Activated CD4-positive, alpha-beta T cell treated with anti-CD3 and anti-CD28 coated beads, Interleukin-10, Interleukin-2, amounts not matched to agents 100 ng/mL and 50 ng/mL, durations not matched to agents 16 hours and 8 hours (primary cell): ENCODE measurements around the gene PROCA1.
"Not testable (repeated sequence)": the region's sequence is repeated elsewhere in the genome, so short reads cannot be mapped to it uniquely, and the experiment has no call there.

Experiments used
- DNase-seq: peaks from one replicate; pipeline ENCODE4 v3.0.0-alpha.2; 2020

PROCA1 gene

DNA sequence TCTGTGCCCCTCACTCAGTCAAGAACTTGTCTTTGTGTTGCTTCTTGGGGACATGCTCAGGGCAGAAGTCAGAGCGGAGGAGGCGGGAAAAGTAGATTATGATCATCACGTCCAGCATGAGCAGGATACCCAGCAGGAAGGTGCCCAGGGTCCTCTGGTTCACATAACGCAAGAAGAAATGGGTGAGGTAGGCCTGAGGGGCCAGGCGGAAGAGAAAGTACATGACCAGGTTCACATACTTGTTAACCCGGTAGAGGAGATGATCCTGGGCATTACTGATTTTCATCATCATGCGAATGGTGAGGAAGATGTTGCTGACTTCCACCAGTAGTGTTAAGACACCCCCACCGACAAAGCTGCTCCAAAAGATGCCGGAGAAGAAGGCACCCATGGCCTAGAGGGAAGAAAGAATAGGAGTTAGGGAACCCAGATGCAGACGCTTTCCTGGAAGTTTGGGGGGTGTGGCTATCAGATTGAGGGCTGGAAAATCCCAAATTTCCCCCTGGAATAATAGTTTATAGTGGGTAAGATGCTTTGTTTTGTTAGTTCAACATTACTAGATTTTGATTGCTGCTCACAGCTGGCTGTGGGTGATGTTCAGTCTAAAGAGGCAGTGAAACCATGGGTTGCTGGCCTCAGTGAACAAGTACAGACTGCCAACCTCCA, 12.9 kb upstream of the PROCA1 start:
- peak; percentile 49 for DNase-seq

DNA sequence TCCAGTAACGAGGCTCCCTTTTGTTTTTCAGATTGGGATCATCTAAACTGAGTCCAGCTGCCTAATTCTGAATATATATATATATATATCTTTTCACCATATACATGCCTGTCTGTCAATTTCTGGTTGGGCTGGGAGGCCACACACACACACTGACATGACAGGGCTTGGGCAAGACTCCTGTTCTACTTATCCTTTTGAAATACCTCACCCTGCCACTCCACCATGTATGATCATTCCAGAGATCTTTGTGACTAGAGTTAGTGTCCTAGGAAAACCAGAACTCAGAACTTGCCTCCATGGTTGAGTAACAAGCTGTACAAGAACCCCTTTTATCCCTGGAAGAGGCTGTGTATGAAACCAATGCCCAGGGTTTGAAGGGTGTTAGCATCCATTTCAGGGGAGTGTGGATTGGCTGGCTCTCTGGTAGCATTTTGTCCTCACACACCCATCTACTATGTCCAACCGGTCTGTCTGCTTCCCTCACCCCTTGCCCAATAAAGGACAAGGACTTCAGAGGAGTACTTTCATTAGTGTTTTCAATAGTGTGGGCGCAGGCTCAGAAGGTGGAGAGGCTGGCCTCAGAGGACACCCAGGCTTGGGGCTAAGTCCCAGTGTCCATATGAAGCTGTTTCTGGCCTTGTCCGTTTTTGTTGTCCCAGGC, 12.3 kb upstream of the PROCA1 start:
- DNase-seq = not testable (repeated sequence)

DNA sequence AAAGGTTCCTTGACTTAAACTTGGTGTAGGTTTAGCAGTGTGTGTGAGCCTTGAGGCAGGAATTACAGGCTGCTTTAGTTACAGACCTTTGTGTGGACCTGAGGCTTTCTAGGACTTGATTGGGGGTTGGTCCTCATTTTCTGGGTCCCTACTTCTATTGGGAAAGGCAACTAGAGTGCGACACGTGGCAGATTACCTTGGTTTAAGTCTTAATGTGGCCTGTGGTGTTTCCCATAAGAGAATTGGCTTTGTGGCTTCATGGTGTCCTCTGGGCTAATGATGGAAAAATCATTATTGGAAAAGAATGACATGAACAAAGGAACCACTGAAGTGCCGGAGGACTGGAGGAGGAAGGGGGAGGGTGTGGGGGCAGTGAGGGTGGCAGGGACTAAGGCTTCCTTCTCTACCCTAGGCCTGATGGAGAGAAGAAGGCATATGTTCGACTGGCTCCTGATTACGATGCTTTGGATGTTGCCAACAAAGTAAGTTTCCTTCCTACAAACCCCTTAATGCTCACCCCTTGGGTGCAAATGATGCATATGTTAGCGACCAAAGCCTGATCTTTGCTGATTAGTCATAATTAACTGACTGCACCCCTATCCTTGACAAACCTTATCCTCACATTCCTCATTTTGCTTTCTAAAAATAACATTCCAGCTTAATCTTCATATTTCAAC, 11.6 kb upstream of the PROCA1 start:
- DNase-seq = no peak

DNA sequence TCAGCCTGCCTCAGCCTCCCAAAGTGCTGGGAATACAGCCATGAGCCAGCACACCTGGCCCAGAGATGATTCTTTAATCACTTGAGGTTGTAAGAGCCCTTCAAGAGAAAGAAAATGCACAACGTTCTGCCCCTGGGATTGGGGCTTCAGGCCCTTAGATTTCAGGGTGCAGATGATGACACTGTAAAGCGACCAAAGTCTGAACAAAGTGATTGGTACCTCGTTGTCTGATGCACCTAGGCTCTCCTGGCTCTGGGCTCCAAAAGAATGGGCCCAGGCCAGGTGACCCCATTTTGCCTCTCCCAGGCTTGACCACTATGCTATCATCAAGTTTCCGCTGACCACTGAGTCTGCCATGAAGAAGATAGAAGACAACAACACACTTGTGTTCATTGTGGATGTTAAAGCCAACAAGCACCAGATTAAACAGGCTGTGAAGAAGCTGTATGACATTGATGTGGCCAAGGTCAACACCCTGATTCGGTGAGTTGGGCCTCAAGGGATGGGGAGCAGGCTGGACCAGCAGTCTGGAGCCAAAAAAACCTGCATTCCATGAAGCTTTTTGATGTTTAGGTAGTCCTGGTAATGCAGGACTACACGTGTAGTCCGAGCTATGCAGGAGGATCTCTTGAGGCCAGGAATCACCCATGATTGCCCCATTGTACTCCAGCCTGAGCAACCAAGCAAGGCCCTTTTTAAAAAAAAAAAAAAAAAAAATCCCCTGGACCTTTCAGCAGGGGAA, 10.9 kb upstream of the PROCA1 start:
- DNase-seq = no peak

DNA sequence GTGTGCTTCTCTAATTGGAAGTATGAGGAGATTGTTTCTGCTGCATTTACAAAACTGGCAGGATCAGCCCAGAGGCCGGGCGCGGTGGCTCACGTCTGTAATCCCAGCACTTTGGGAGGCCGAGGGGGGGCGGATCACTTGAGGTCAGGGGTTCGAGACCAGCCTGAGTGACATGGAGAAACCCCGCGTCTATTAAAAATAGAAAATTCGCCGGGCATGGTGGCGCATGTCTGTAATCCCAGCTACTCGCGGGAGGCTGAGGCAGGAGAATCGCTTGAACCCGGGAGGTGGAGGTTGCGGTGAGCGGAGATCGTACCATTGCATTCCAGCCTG, 9.3 kb upstream of the PROCA1 start:
- DNase-seq = not testable (repeated sequence)

DNA sequence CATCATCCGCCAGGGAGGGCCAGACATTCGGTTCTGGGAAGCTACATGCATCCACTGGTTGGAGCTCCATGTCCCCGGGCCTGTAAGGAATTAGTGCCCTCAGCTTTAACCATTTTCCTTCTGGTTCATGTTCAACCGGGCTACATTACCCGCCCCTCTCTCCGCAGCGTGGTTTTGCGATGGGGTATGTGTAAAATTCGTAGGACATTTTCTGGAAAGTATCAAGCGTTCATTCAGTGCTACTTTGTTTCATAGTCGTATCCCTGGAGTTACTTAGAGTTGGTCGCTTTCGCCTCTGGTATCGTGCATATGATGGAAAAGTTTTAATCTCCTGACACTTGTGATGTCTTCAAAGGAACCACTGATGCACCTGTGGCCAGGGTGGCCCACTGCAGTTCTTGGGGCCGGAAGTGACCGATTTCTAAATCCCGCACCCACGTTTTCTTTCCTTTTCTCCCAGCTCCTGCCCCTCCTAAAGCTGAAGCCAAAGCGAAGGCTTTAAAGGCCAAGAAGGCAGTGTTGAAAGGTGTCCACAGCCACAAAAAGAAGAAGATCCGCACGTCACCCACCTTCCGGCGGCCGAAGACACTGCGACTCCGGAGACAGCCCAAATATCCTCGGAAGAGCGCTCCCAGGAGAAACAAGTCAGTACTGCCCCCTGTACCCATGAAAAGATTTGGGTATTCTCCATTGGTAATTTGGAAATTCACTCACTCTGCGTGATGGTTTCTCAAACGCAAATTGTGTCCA, 8.7 kb upstream of the PROCA1 start:
- DNase-seq = peak; percentile 63

DNA sequence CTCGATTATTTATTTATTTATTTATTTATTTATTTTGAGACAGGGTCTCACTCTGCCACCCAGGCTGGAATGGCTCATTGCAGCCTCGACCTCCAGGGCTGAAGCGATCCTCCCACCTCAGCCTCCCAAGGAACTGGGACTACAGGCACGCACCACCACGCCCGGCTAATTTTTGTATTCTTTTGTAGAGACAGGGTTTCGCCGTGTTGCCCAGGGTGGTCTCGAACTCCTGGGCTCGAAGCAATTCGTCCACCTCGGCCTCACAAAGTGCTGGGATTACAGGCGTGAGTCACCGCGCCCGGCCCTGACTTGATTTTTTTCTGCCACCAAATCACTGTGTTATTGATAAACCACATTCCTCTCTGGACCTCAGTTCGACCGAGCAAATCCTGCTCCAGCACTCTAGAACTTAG, 7.3 kb upstream of the PROCA1 start:
- DNase-seq = peak; percentile 17

DNA sequence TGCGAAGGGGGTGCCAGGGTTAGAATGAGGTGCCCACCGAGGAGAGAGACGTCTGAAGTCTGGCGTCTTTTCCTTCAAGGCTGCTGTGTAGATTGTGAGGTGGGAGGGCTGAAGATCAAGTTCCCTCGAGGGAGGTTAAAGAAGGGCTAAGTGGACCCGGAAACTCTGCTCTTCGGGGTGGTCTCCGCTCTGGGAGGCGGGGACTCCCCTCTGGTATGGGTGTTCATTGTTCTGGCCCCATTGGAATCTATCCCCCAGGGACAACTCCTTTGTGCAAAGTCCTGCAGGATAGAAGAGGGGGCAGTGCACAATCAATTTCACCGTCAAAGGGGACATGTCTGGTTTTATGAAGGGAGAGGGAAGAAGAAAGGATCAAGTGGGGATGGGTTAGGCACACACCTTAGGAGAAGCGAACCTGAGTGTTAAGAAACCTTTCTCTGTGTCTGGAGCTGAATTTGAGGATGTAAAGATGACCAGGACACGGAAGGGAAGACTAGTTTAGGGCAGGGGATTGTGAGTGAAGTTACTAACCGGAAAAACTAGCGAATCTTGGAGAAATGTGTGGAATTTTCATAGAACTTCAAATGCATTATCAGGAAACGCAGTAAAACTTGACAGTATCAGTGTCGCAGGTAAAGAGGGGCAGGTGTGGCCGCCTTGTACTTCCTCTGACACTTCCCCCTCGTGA, 6.8 kb upstream of the PROCA1 start:
- DNase-seq = no peak

DNA sequence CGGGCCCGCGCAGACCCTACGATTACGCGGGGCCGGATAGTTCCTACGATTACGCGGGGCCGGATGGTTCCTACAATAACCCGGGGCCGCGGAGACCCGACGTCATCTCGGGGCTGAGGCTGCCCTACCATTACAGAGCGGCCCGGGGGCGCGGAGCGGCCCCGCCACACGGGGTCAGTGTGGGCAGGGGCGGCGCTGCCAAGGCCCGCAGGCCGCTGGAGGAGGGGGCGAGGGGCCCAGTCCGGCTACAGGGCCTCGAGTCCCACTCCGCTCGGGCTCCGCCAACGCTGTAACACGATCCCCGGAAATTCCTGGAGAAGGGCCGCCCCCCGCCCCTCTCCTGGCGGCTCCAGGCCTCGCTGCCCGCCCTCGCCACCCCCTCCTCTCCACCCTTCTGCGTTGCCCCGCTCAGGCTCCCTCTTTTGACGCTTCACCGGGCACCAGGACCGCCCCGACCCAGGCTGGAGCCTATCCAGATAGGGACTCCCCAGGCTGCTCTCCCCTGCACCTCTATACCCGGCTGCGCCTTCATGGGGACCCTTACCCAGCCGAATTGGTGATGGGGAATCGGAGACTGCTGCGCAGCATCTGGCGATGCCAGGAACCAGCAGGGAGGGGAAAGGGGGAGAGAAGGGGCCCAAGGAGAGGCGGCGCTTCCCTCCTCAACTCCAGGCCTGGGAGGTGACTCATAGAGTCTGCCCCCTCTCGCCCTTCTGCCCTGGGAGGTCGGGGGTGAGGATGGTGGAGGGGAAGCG, 6.1 kb upstream of the PROCA1 start, which contains the start of gene RAB34:
RAB34 (minus strand) TSS at position 291 of the 755 bp plus-strand sequence. CDS start 602 bp downstream, outside the sequence.
- peak; percentile 21 for DNase-seq

DNA sequence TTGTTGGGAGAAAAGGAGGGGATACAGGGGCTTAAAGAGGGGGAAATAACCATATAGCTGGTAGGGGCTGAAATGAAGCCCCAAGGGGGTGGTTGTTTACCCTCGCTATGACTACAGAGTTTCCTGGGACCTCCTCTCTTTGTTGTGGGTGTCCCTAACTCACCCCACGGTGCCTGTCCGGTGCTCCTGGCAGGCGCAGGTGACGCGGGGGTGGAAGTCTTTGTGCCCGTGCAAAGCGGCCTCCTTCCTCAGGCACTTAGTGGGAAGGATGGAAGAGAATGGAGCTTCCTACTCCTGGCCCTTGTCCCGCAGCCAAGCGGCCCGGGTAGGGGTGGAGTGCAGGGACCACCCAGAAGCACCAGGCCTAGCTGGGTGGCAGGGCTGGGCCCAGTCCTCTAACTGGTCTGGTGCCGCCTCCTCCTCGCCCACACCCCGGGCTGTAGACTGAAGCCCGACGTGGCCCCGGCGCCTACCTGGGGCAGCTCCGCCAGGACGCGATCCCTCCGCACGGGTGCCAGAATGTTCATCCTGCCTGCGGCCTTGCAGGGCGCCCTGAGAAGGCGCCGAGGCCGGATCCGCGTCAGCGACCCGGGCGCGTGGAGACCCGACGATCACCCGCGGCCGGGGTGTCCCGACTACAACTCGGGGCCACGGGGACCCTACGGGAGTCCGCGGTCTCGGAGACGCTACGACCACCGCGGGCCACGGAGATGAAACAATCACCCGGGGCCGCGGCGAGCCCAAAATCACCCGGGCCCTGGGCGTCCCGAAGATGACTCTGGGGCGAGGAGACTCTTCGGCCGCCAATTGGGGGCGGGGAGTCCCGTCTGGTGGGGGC, 5.3 kb upstream of the PROCA1 start:
- no peak for DNase-seq

DNA sequence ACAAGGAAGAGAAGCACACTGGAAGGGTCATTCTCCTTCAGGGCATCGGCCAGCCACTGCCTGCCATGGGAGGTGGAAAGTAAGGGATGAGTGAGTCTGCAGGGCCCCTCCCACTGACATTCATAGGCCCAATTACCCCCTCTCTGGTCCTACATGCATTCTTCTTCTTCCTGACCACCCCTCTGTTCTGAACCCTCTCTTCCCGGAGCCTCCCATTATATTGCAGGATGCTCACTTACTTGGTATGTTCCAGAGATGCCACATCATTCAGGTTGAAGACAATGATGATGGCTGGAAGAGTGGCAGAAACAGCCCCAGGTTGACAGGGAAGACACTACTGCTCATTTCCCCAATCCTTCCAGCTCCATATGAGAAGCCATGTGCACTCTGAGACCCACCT, 3.5 kb upstream of the PROCA1 start:
- DNase-seq = no peak

DNA sequence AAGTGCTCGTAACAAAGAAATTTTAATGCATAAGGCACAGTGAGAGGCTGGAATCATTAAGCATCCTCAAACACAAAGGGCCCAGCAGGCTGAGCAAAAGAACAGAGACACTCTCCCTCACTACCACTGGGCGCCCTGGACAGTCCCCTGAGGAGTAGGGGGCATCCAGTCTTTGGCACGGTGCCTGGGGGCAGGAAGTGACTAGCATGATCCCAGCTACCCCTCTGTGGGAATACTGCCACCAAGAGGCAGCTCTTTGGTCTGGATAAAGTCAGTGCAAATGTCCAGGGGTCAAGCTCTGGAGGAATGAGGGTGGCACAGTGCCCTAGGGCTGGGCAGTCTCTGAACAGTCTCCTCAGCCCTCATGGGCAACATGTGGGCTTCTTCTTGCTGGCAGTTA, 2.6 kb upstream of the PROCA1 start:
- DNase-seq = no peak

DNA sequence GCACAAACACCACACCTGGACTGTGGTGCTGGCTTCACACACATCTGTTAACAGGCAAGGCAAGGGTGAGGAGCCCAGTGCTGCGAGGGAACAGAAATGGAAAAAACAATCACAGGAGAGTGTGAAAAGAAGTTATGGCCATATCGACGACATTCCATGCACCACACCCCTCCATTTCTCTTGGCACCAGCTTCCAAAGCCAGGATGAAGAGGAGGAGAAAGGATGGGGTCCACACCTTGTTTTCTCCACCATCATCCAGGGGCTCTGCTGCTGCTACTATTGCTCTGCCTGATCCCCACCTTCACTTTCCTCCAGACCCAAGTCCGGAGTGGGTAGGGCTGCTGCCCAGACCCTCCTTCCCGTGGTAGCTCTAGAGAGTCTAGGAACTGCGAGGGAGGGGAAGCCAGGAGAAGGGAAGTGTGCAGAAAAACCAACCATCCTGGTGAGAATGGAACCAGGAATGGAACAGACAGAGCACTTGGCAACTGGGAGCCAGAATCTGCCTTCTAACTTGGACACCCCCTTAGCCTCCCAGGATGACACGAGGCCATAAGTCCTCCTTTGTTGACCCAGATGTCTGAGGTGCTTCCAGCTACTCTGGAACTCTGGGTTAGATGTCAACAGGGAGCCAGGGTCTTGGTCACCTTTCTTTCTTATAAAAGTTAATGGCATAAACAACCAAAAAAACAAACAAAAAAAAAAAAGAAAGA, 1.2 kb upstream of the PROCA1 start:
- DNase-seq = no peak

DNA sequence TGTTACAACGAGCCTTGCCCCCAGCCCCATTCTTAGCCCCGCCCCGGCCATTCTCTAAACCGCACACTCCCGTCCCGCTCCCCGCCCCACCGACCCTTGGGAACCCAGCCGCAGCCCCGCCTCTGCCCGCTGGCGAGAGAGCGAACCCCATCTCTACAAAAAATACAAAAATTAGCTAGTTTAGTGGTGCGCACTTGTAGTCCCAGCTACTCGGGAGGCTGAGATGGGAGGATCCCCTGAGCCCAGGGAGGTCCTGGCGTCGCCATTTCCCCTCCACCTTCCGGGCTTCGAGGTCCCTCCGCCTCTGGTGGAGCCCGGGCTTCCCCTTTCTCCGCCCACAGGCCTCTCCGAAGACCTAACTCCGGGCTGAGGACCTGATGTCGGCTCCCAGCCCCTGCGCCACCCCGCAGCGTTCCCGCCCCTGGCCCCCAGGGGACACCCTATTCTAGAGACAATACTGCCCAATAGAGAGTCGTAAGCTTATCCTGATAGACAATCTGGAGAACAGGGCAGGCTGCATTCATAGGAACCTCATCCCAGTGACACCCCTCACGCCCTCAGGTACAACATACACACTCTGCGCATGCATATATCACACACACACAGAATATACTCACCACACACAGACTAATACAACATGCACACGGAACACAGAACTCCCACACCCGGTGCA, 480 bp upstream of the PROCA1 start:
- peak; percentile 76 for DNase-seq

DNA sequence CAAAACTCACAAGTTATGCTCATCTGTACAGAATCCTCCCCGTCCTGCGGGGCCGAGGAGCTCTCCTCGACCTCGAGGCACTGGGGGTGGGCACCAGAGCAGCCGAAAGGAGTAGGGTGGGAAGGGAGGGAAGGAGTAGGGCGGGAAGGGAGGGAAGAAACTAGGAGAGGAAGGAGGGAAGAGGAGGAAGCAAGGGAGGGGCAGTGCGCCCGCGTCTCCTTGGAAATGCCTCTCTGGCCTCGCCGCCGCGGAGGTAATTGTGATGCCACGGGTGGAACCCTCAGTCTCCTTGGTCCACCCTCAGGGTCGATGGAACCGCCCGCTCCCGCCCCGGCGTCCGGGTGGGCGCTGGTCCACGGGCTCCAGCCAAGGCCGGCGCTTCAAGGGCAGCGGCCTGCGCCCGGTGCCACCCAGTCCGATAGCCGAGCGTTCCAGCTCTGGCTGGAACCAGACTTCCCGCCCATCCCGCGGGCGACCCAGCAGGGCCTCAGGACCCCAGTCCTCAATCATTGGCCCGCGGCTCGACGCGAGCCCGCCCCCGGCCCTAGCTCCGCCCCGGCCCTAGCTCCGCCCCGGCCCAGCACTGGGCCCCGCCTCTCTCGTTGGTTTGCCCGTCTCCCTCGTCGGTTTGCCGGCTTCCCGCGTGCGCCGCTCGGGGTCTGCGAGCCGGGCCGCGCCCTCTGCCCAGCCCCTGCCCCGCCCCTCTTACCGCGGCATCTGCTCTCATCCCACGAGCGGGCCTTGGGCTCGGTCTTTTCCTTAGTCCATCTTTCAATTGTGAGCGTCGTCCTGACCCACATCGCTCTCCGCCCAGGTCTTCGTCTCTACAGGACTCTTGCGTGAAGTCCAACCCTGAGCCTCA, 596 bp downstream of the PROCA1 start:
- peak; percentile 95 for DNase-seq

DNA sequence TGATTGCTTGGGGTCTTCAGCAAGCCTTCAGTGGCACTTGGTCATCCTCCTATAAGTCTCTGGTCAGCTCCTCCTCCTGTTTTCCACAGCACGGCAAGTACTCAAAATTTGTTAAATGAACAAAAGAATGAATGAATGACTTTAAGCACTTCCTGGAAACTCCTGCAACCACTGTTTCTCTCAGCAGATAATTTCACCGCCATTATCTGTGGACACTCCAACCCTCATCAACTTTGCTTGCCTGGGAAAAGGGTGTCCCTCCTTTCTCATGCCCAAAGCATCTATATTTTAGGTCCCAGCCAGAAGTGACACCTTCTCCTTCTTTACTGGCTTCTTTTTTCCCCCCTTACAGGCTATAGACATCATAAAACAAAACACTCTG, 4.4 kb downstream of the PROCA1 start:
- no peak for DNase-seq

DNA sequence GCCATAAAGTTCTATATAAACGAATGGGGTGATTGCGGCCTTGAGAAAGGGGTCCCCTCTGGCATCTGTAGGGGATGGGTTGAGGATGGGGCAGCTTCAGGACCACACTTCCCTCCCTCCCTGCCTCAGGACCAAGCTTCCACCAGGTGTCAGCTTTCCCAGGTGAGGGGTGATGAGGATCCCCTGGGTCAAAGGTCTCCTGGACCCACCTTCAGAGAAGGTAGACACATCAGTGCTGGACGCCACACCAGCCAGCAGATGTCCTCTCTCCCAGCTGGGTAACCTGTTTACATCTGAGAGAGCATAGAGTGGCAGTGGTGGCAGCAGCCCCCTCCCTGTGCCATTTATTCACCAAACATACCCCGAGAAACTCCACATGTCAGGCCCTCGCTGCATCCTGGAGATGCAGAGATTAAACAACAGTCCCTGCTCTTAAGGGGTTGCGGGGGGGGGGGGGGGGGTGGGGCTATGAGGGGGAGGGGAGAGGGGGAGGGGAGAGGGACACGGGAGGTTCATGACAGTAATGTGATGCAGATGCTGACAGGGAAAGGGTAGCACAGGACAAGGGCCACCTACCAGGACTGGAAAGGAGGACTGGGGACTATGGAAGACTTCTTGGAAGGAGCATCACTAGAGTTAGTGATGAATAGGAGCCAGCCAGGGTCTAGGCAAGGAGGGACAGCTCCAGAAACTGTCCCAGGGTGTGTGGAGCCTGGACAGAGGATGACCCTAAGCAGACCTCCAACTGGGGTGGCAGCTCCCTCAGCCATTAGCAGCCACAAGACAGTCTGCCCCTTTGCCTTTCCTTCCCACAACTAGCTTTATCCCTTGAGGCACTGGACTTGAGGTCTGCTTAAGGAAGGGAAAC, 5.0 kb downstream of the PROCA1 start:
- DNase-seq = no peak
